IMR-90 (cell line): Measurements from ENCODE around the gene GLMN. TPM values are rescaled to one million over a fixed set of nuclear protein-coding genes. Genes with fewer than 3 reads are reported as not detected.

Source experiments
- ATAC-seq: fragments of 200-7000 bp; cut with Tn5 transposase; 2 replicates; pipeline ENCODE4 v1.9.1; 2020; ENCODE audit warnings: low read depth, mild to moderate bottlenecking, moderate library complexity
- Bru-seq: library from RNA; stranded (reverse); fragments of 400-500 nt; gene quantifications from one replicate; lab custom pipeline; 2021; lab: Mats Ljungman, UMichigan
- BruChase-seq, 2 experiments: library from RNA; stranded (reverse); fragments of 400-500 nt; gene quantifications; one replicate each; lab custom pipeline; 2021; lab: Mats Ljungman, UMichigan
- BruUV-seq: library from RNA; stranded (reverse); fragments of 400-500 nt; replicated peaks from 2 replicates; lab custom pipeline; 2021; lab: Mats Ljungman, UMichigan
- CTCF ChIA-PET: fragments of 300-600 bp; formaldehyde crosslinking; extraction: SDS; loops from one replicate; lab custom pipeline; 2021; ENCODE audit warnings: antibody characterized with exemption; lab: Yijun Ruan, JAX
- POLR2A ChIA-PET: fragments of 300-600 bp; sonication (Branson Sonifier 250); formaldehyde crosslinking; loops from one replicate; lab custom pipeline; 2022; ENCODE audit warnings: antibody characterized with exemption; ENCODE audit not compliant: unreplicated experiment; lab: Charles Lee
- DNase-seq: peaks from one replicate; pipeline ENCODE4 v3.0.0; 2013
- H2AFZ ChIP-seq: replicated peaks from 2 replicates; pipeline ENCODE3; 2013; ENCODE audit warnings: low read length, mild to moderate bottlenecking; ENCODE audit not compliant: poor library complexity
- H2AK5ac ChIP-seq: 2 replicates; pipeline ENCODE4 v1.6.1; 2013; ENCODE audit warnings: low read depth, low read length, inconsistent platforms
- H2AK9ac ChIP-seq: replicated peaks from 2 replicates; pipeline ENCODE3; 2013; ENCODE audit warnings: mild to moderate bottlenecking, low read depth, low read length, moderate library complexity; ENCODE audit not compliant: poor library complexity
- H2BK120ac ChIP-seq: 2 replicates; pipeline ENCODE4 v1.6.1; 2013; ENCODE audit warnings: low read depth, low read length, inconsistent platforms
- H2BK15ac ChIP-seq: 3 replicates; pipeline ENCODE4 v1.6.1; 2013; ENCODE audit warnings: low read depth, low read length, inconsistent platforms
- H2BK20ac ChIP-seq: 2 replicates; pipeline ENCODE4 v1.6.1; 2013; ENCODE audit warnings: low read depth, mild to moderate bottlenecking, inconsistent platforms, low read length, moderate library complexity
- H2BK5ac ChIP-seq: 2 replicates; pipeline ENCODE4 v1.6.1; 2013; ENCODE audit warnings: mild to moderate bottlenecking, low read depth, low read length, inconsistent platforms; ENCODE audit not compliant: poor library complexity, severe bottlenecking
- H3K14ac ChIP-seq: replicated peaks from 2 replicates; pipeline ENCODE4 v1.6.1; 2013; ENCODE audit warnings: low read depth, low read length, inconsistent platforms
- H3K18ac ChIP-seq: 2 replicates; pipeline ENCODE4 v1.6.1; 2013; ENCODE audit warnings: low read depth, low read length, control low read depth
- H3K23ac ChIP-seq: 2 replicates; pipeline ENCODE4 v1.6.1; 2013; ENCODE audit warnings: low read depth, low read length, inconsistent platforms
- H3K27ac ChIP-seq: 2 replicates; pipeline ENCODE4 v1.5.1; 2013; ENCODE audit warnings: mild to moderate bottlenecking, control low read depth, low read length; ENCODE audit not compliant: insufficient read depth
- H3K27me3 ChIP-seq: 2 replicates; pipeline ENCODE4 v1.6.1; 2013; ENCODE audit warnings: low read length; ENCODE audit not compliant: control insufficient read depth, insufficient read depth
- H3K36me3 ChIP-seq: 2 replicates; pipeline ENCODE4 v1.6.1; 2013; ENCODE audit warnings: low read length, mixed read lengths; ENCODE audit not compliant: control insufficient read depth, insufficient read depth
- H3K4ac ChIP-seq: 2 replicates; pipeline ENCODE4 v1.6.1; 2013; ENCODE audit warnings: low read depth, low read length, inconsistent platforms
- H3K4me1 ChIP-seq: 2 replicates; pipeline ENCODE4 v1.6.1; 2013; ENCODE audit warnings: low read length, mixed read lengths; ENCODE audit not compliant: control insufficient read depth, insufficient read depth
- H3K4me2 ChIP-seq: 2 replicates; pipeline ENCODE4 v1.6.1; 2013; ENCODE audit warnings: low read depth, mild to moderate bottlenecking, control low read depth, low read length, moderate library complexity
- H3K4me3 ChIP-seq: 2 replicates; pipeline ENCODE4 v1.5.1; 2013; ENCODE audit warnings: low read depth, mild to moderate bottlenecking, control low read depth, low read length, moderate library complexity; ENCODE audit not compliant: insufficient read depth
- H3K56ac ChIP-seq: 2 replicates; pipeline ENCODE4 v1.6.1; 2013; ENCODE audit warnings: low read length, inconsistent platforms; ENCODE audit not compliant: insufficient read depth; ENCODE audit errors: extremely low read depth
- H3K79me1 ChIP-seq, 2 experiments: 2 replicates each; pipeline ENCODE4 v1.6.1; 2013; ENCODE audit warnings: low read length in 2 of 2, inconsistent platforms in 1 of 2, low read depth in 1 of 2
- H3K9ac ChIP-seq: 2 replicates; pipeline ENCODE4 v1.6.1; 2013; ENCODE audit warnings: low read depth, low read length, control low read depth
- H3K9me1 ChIP-seq: 2 replicates; pipeline ENCODE4 v1.6.1; 2013; ENCODE audit warnings: low read length, inconsistent platforms; ENCODE audit not compliant: insufficient read depth
- H3K9me3 ChIP-seq: 2 replicates; pipeline ENCODE4 v1.6.1; 2013; ENCODE audit warnings: low read length; ENCODE audit not compliant: control insufficient read depth, insufficient read depth
- H4K20me1 ChIP-seq: 2 replicates; pipeline ENCODE4 v1.6.1; 2013; ENCODE audit warnings: low read length, inconsistent platforms; ENCODE audit not compliant: insufficient read depth
- H4K5ac ChIP-seq: 2 replicates; pipeline ENCODE4 v1.6.1; 2013; ENCODE audit warnings: mild to moderate bottlenecking, low read depth, low read length, control low read depth
- H4K8ac ChIP-seq, 2 experiments: 2 replicates each; pipeline ENCODE4 v1.6.1; 2013; ENCODE audit warnings: low read depth in 2 of 2, low read length in 2 of 2, control low read depth in 1 of 2, inconsistent platforms in 1 of 2
- H4K91ac ChIP-seq: 2 replicates; pipeline ENCODE4 v1.6.1; 2013; ENCODE audit warnings: low read depth, low read length, inconsistent platforms; ENCODE audit not compliant: insufficient read depth
- BHLHE40 ChIP-seq: fragments of 150-350 bp; IDR thresholded peaks from 2 replicates; pipeline ENCODE4 v1.6.1; 2016; ENCODE audit warnings: mild to moderate bottlenecking, low read depth, low read length
- MAZ ChIP-seq: IDR thresholded peaks from 2 replicates; pipeline ENCODE4 v1.6.1; 2012; ENCODE audit warnings: low read depth, mild to moderate bottlenecking, low read length, improper control_type of control experiment, moderate library complexity, borderline replicate concordance
- MXI1 ChIP-seq: IDR thresholded peaks from 2 replicates; pipeline ENCODE4 v1.6.1; 2012; ENCODE audit warnings: low read depth, mild to moderate bottlenecking, low read length, moderate library complexity, borderline replicate concordance
- POLR2A ChIP-seq: IDR thresholded peaks from 2 replicates; pipeline ENCODE4 v1.6.1; 2012; ENCODE audit warnings: mild to moderate bottlenecking, low read depth, low read length
- SMC3 ChIP-seq: fragments of 150-350 bp; IDR thresholded peaks from 2 replicates; pipeline ENCODE4 v1.6.1; 2016; ENCODE audit warnings: low read depth, mild to moderate bottlenecking, antibody characterized with exemption, low read length, moderate library complexity
- WGBS, 2 experiments: methylation state at CpG; one replicate each; pipeline versions ENCODE4 v1.1.5 to v1.1.7; 2013; ENCODE audit warnings: missing lambda C conversion rate in 2 of 2; ENCODE audit not compliant: insufficient read length in 1 of 2; ENCODE audit errors: extremely low coverage in 2 of 2; 5-methylcytosine and 5-hydroxymethylcytosine counted together
- dilution Hi-C: fragments of 300-500 bp; cut with HindIII; formaldehyde crosslinking; loops from one replicate; pipeline ENCODE4 v1.14.3; 2018; ENCODE audit warnings: low sequenced_read_pairs; ENCODE audit not compliant: unreplicated experiment
- in situ Hi-C: fragments of 300-500 bp; cut with MboI; formaldehyde crosslinking; loops from 3 replicates; pipeline ENCODE4 v1.14.3; 2019; ENCODE audit warnings: low sequenced_read_pairs, inconsistent platforms, mixed read lengths
- intact Hi-C: fragments of 100-400 bp; cut with micrococcal nuclease; formaldehyde crosslinking; loops from 2 replicates; pipeline ENCODE4 v1.10.0; 2022
- long read RNA-seq: library from polyadenylated mRNA; unstranded; transcript quantifications from one replicate; pipeline ENCODE4 v2.0.0, GENCODE V29; 2021; ENCODE audit not compliant: unreplicated experiment
- polyA plus RNA-seq, 3 experiments: library from polyadenylated mRNA; depleted of rRNA; stranded (reverse); fragments of >200 nt; gene quantifications; 2 replicates each; pipeline ENCODE4 v1.2.3, GENCODE V29; 2012; ENCODE audit warnings: low replicate concordance in 1 of 3
- total RNA-seq: library from RNA; depleted of rRNA; stranded (reverse); fragments of >200 nt; gene quantifications from 2 replicates; pipeline ENCODE4 v1.2.3, GENCODE V29; 2012; rRNA removed
- TF ChIP-seq, protein P1 (sequence below): conservative IDR thresholded peaks from 2 replicates; pipeline ENCODE4 v1.5.1; 2012; ENCODE audit warnings: mild to moderate bottlenecking, low read depth, low read length, improper control_type of control experiment

The GLMN gene, protein sequence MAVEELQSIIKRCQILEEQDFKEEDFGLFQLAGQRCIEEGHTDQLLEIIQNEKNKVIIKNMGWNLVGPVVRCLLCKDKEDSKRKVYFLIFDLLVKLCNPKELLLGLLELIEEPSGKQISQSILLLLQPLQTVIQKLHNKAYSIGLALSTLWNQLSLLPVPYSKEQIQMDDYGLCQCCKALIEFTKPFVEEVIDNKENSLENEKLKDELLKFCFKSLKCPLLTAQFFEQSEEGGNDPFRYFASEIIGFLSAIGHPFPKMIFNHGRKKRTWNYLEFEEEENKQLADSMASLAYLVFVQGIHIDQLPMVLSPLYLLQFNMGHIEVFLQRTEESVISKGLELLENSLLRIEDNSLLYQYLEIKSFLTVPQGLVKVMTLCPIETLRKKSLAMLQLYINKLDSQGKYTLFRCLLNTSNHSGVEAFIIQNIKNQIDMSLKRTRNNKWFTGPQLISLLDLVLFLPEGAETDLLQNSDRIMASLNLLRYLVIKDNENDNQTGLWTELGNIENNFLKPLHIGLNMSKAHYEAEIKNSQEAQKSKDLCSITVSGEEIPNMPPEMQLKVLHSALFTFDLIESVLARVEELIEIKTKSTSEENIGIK
- 4.1 and 11.9 TPM in 2 replicates for total RNA-seq
- 3.3 and 4.7 TPM in 2 replicates for polyA plus RNA-seq (2012; rRNA removed)
- 0.21 and 0.22 TPM in 2 replicates for polyA plus RNA-seq (2012; cell fraction: cytosol; rRNA removed)
- 0.66 and 6.6 TPM in 2 replicates for polyA plus RNA-seq (2012; cell fraction: nucleus; rRNA removed; ENCODE audit: low replicate concordance)
- Bru-seq, nascent RNA: percentile 78 among the genes with signal in this experiment
- percentile 87 among the genes with signal in this experiment for BruChase-seq, experiment 1, labeled RNA remaining after a 6-hour chase
- BruChase-seq, experiment 2, labeled RNA remaining after a 2-hour chase: percentile 92 among the genes with signal in this experiment
- long read RNA-seq, transcript GLMN-201 (19 exons, 1,995 nt): major isoform, 17 of 23 reads
- long read RNA-seq, partial matches to known transcripts: 1 of 23 reads
- long read RNA-seq, other reads (novel, unspliced or antisense): 5 of 23 reads

DNA sequence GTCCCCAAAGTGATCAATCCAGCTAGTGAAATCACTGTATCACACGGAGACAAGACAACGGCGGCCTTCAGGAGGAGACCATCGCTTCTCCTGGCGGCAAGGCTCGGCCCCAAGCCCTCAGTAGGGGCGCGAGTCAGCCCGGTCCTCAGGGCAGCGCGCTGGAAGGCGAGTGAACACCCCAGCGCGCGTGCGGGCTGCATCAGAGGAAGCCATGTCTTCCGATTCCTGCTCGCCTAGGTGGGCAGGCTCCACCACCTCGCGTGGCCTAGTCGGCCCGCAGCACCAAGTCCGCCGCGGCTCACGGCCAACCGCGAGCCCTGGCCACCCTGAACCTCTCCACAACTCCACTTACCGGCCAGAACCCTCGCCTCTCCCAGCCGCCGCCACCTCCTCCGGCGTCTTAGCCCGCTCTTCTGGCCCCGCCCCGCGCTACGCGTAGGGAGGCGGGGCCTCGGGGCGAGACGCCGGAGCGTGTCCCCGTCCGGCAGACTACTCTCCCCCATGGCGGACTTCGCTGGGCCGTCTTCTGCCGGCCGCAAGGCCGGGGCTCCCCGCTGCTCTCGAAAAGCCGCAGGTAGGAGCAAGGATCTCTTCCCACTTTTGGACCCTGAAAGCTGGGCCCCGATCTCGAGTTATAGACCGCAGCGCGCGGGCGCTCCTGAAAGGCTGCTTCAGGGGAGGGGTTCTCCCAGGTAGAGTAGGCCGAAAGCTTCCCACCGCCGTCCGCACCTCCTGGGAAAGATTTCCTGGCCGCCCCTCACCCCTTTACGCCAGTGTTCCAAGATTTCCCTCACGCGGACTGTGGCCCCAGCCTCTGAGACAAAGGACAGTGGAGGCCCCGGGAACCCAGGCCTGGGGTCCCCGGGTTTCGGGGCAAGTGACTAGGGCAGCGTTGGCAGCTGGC lies at the start of gene GLMN, which contains the start of gene RPAP2:
Gene GLMN, minus strand, starts transcription at position 415 of the 904 bp plus-strand sequence. CDS start 988 bp downstream, outside the sequence.
Gene RPAP2, plus strand, starts transcription at position 487 of the 904 bp plus-strand sequence. Its CDS starts 15 bp downstream, at position 502.
- 0% methylated on average over 26 of the region's 76 CpGs; no CpG with 5 or more reads in 1 of the 2 experiments for WGBS, 2 experiments
- intact Hi-C loops (loop anchor here (5.0 to 10.0 kb wide), 2 partner anchors 797 to 1014 kb away; partner anchors contain the start of gene CDC7), dilution Hi-C loops (no loop called here), in situ Hi-C loops (loop anchor here (10.0 kb wide), 1 partner anchor 784 kb away; no protein-coding TSS in a partner anchor)
- H3K4me2 ChIP-seq: peak within 1 kb of the TSS; percentile 95
- DNase-seq (peak; percentile 81), ATAC-seq (peak; percentile 99)
- peak within 1 kb of the TSS; percentile 91 to 97 for H4K8ac ChIP-seq
- peak within 1 kb of the TSS; percentile 65 for H3K14ac ChIP-seq
- H3K27ac ChIP-seq: peak within 1 kb of the TSS; percentile 96
- ChIA-PET CTCF (interaction anchor here (1.1 to 1.3 kb wide), 3 partner anchors 12 to 786 kb away, joined by 3 read pairs; no protein-coding TSS in a partner anchor), POLR2A (no interaction called here)
- H3K18ac ChIP-seq: peak within 1 kb of the TSS; percentile 88
- peak within 1 kb of the TSS; percentile 70 for H2BK120ac ChIP-seq
- peak within 1 kb of the TSS; percentile 99; the same call in 2 of the 3 replicates for H2BK15ac ChIP-seq
- no peaks in the 10 kb centered on the region for H4K20me1 ChIP-seq
- BruUV-seq: no TSS peak
- peak within 1 kb of the TSS; percentile 65 for H2AK9ac ChIP-seq
- no peak for TF ChIP-seq SMC3
- TF ChIP-seq MXI1: no peak; the same call in 1 of the 2 replicates
- TF ChIP-seq, protein P1, sequence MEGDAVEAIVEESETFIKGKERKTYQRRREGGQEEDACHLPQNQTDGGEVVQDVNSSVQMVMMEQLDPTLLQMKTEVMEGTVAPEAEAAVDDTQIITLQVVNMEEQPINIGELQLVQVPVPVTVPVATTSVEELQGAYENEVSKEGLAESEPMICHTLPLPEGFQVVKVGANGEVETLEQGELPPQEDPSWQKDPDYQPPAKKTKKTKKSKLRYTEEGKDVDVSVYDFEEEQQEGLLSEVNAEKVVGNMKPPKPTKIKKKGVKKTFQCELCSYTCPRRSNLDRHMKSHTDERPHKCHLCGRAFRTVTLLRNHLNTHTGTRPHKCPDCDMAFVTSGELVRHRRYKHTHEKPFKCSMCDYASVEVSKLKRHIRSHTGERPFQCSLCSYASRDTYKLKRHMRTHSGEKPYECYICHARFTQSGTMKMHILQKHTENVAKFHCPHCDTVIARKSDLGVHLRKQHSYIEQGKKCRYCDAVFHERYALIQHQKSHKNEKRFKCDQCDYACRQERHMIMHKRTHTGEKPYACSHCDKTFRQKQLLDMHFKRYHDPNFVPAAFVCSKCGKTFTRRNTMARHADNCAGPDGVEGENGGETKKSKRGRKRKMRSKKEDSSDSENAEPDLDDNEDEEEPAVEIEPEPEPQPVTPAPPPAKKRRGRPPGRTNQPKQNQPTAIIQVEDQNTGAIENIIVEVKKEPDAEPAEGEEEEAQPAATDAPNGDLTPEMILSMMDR: peak; percentile 16; the same call in 1 of the 2 replicates
- peak; percentile 34; the same call in 1 of the 2 replicates for TF ChIP-seq BHLHE40
- TF ChIP-seq POLR2A: peak; percentile 74; the same call in 1 of the 2 replicates
- peak; percentile 71; the same call in 1 of the 2 replicates for TF ChIP-seq MAZ
- H2BK20ac ChIP-seq: no peak within 1 kb of the TSS
- no peaks in the 10 kb centered on the region for H3K9me1 ChIP-seq
- H2AFZ ChIP-seq: peak within 1 kb of the TSS; percentile 98
- H2AK5ac ChIP-seq: peak within 1 kb of the TSS; percentile 15; the same call in 1 of the 2 replicates
- peaks cover 6% of the 10 kb centered on the region; the same call in 1 of the 2 replicates for H3K36me3 ChIP-seq
- peak within 1 kb of the TSS; percentile 90 for H3K4me3 ChIP-seq
- H3K23ac ChIP-seq: peak within 1 kb of the TSS; percentile 94
- peaks cover 10 to 31% of the 10 kb centered on the region in 2 experiments for H3K79me1 ChIP-seq
- H3K4ac ChIP-seq: peak within 1 kb of the TSS; percentile 64
- no peaks in the 10 kb centered on the region for H3K27me3 ChIP-seq
- no peaks in the 10 kb centered on the region; the same call in 1 of the 2 replicates for H3K4me1 ChIP-seq
- H4K5ac ChIP-seq: peak within 1 kb of the TSS; percentile 86
- H4K91ac ChIP-seq: peak within 1 kb of the TSS; percentile 97
- H3K56ac ChIP-seq: peak within 1 kb of the TSS; percentile 81
- peak within 1 kb of the TSS; percentile 94 for H3K9ac ChIP-seq
- H3K9me3 ChIP-seq: no peaks in the 10 kb centered on the region
- H2BK5ac ChIP-seq: peak within 1 kb of the TSS; percentile 95
